NCI-H2171 (cell line): Measurements from ENCODE around the gene MCAT.

ENCODE experiments used
- DNase-seq: peaks from one replicate; lab custom pipeline; 2025; lab: John Stamatoyannopoulos, UW

The MCAT gene

GRCh38 chr22:43090130-43090789, 52.9 kb downstream of the MCAT start:
- DNase-seq = peak; percentile 72

GRCh38 chr22:43088984-43089717, 54.0 kb downstream of the MCAT start, which contains the start of gene TTLL1:
Gene TTLL1, minus strand, starts transcription at chr22:43089391. Its CDS starts 13,805 bp downstream, at chr22:43075586.
- peak; percentile 92 for DNase-seq

- DNase-seq = no peak
These were observed 54.6 kb downstream of the MCAT start for GRCh38 chr22:43088627-43088983.

- no peak for DNase-seq
These were observed 57.3 kb downstream of the MCAT start for GRCh38 chr22:43085658-43086606.
